GM21576 (cell line): ENCODE results near the gene TMEM250.
"Not testable (repeated sequence)": the region's sequence is repeated elsewhere in the genome, so short reads cannot be mapped to it uniquely, and the experiment has no call there.

Source experiments
- ATAC-seq: cut with Tn5 transposase; IDR thresholded peaks from one replicate; pipeline ENCODE4 v1.9.1; 2021; ENCODE audit warnings: mild to moderate bottlenecking, moderate library complexity; ENCODE audit not compliant: unreplicated experiment

The TMEM250 gene

DNA sequence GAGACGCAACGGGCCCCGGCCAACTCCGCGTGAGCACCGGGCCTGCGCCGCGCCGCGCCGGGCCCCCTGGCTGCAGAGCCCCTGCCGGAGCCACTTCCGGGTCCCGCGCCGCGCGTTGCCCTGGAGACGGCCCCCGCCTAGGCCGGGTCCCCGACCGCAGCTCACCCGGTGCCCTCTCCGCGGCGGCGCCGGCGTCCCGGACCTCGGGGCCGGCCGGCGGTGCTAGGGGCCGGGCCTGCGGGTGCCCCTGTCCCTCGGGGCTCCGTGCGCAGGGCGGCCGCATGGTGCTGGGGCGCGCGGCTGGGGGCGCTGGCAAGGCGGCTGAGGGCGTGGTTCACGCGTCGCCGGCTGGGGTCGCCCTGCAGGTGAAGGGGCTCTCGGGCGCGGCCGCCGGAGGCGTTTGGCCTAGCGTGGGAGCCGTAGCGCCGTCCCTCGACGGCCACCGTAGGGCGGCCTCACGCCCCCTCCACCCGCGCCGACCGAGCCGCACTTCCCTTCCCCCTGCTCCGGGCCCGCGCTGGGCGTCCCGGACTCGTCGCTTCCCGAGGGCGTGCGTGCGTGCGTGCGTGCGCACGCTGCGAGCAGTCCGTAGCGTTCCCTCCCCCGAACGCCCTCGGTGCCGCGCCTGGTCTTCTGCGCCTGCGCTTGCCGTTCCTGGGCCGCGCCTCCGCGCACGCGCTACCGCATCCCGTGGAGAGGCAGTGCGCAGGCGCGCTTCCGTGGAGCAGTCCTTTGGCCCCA lies at the start of gene TMEM250:
TMEM250 (minus strand) TSS at position 556 of the 741 bp plus-strand sequence. CDS start 1,975 bp downstream, outside the sequence.
- peak; percentile 60 for ATAC-seq

- no peak for ATAC-seq
Measured at GRCh38 chr9:136163248-136163850, 44.7 kb upstream of the TMEM250 start.

DNA sequence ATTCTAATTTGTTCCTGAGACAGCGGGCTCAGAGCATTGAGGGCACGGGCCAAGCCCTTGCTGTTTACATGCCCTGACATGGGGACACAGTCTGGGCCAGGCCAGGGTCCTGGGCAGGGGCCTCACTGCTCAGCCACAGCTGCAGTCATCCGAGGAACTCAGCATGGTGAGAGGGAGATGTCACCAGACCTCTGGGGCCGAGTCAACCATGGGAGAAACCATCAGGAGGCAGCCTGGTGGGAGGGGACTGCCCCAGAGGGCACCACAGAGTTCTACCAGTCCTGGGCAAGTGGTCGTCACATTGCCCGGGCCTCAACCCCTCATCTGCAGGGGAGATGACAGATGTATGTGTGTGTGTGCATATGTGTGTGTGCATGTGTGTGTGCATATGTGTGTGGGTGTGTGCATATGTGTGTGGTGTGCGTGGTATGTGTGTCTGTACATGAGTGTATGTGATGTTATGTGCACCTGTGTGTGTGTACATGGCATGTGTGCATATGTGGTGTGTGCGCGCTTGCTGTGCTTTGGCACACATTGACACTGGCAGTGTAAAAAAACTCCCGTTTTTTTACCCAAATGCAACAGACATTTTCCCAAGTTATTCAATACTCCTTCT lies 42.4 kb upstream of the TMEM250 start:
- no peak for ATAC-seq

- no peak for ATAC-seq
Measured at GRCh38 chr9:136160381-136160841, 41.7 kb upstream of the TMEM250 start.

GRCh38 chr9:136159851-136160250 lies 41.2 kb upstream of the TMEM250 start:
- no peak for ATAC-seq

GRCh38 chr9:136157477-136158265 lies 39.0 kb upstream of the TMEM250 start:
- ATAC-seq, result no peak

DNA sequence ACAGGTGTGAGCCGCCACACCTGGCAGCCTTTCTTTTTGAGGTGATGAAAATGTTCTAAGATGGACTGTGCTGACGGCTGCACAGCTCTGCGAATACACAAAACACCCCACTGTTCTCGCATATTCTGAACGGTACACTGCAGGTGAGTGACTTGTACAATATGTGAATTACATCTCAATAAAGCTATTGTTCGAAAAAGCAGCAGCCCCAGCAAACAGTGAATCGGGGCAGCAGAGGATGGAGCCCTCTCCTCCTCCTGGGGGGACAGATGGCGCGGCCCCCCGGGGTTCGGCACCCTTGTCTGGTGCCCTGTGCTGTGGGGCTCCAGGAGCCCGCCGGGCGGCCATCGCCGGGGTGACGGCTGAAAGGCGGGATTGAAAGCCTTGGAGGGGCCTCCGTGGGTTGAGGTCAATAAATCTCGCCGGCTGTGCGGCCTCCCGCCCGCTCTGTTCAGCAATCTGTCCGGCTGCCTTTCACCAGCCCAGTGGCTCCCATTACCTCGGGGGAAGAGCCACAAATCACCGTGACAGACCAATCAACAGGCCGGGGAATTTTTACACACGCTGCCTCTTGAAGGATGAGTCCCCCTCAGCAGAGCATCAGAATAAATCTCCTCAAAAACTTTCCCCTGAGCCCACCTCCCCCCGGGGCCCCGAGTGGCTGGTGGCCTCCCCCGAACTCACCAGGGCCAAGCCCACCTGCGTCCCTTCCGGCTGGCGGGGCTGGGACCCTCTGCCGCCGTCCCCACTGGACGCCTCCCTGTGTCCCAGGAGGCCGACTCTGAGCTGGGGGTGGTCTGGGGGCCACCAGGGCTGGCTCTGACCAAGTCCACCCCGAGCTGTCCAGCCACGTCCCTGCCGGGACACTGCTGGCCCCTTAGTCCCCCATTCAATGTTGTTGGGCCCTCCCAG lies 37.8 kb upstream of the TMEM250 start:
- ATAC-seq, result no peak

DNA sequence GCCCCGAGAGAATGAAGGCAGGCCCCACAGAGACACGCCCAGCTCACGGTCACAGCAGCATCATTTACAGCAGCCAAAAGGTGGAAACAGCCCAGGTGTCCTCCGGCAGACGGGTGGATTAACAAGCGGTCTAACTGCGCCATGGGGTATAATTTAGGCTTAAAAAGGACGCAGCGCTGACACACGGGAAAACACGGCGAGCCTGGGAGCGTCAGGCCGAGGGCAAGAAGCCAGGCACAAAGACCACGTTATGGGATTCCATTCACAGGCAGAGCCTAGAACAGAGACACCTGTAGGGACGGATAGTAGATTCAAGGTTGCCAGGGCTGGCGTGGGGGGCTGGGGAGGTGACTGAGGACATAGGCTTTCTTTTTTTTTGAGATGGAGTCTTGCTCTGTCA lies 36.9 kb upstream of the TMEM250 start:
- no peak for ATAC-seq

GRCh38 chr9:136154943-136155342 lies 36.3 kb upstream of the TMEM250 start:
- no peak for ATAC-seq

DNA sequence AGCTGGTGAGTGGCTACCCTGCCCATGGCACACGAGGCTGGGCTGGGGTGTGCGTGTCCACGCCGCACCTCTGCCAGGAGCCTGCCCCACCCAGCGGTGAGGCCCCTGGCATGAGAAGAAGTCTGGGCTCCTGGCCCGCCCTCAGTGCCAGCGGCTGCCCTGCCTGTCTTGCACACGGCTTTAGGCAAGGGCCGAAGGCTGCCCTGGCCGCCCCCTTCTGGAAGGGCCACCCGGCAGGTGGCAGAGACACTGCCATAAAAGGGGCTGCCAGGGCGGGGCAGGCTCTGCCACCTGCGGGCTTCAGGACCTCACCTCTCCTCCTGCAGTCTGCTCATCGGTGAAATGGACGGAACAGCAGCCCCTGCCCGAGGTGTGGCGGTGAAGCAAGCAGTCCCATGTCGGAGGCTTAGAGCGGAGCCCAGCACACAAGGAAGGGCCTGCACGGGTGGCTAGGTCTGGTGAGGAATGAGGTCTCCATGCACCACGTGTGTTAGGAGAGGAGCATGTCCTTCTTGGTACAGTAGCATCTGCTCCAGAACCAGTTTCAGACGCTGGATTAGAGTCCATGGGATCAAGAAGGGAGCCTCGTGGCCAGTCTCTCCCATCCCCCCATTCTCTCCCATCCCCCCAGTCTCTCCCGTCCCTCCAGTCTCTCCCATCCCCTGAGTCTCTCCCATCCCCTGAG lies 34.8 kb upstream of the TMEM250 start:
- no peak for ATAC-seq

GRCh38 chr9:136152931-136153330 lies 34.3 kb upstream of the TMEM250 start:
- ATAC-seq, result no peak

- ATAC-seq, result no peak
Measured at GRCh38 chr9:136152543-136152866, 33.8 kb upstream of the TMEM250 start.

- ATAC-seq, result no peak
Measured at GRCh38 chr9:136151848-136152542, 33.3 kb upstream of the TMEM250 start.

DNA sequence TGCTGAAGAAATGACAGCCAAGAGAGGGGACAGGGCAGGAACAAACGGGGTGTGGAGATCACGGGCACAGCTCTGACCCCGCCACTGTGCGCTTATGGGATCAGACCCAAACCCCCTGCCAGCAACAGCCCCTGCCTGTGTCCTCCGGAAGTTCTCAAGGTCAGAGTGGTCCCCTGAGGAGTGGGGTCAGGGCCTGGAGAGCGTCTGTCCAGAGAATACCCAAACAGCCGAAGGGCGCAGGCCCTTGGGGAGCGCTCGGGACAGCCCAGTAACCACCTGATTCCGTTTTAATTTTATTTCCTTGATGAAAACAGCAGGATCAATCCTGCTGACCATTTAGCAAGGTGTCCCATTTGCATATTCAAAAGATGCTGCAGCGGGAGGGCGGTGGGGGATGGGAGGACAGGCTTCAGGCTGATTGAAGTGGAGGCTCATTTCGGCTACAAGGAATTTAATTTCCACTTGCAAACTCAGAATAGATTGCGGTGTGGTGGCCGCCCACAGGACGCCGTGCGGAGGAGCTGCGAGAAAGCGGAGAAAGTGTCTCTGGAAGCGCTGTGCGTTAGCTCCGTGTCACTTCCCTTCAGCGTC lies 32.6 kb upstream of the TMEM250 start:
- ATAC-seq, result no peak

DNA sequence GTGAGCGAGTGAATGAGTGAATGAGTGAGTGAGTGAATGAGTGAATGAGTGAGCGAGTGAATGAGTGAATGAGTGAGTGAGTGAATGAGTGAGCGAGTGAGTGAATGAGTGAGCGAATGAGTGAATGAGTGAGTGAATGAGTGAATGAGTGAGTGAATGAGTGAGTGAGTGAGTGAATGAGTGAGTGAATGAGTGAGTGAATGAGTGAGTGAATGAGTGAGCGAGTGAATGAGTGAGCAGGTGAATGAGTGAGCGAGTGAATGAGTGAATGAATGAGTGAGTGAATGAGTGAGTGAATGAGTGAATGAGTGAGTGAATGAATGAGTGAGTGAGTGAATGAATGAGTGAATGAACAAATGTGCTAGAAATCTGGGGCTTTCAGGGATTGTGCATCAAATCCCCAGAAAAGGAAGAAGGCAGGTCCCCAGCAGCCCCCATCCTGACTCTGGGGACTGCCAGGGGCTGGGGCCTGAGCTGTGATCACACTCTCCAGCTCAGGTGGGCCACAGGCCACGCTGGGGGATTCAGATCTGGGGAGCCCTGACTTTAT lies 32.1 kb upstream of the TMEM250 start:
- not testable (repeated sequence) for ATAC-seq

GRCh38 chr9:136149853-136150252 lies 31.2 kb upstream of the TMEM250 start:
- ATAC-seq, result no peak

DNA sequence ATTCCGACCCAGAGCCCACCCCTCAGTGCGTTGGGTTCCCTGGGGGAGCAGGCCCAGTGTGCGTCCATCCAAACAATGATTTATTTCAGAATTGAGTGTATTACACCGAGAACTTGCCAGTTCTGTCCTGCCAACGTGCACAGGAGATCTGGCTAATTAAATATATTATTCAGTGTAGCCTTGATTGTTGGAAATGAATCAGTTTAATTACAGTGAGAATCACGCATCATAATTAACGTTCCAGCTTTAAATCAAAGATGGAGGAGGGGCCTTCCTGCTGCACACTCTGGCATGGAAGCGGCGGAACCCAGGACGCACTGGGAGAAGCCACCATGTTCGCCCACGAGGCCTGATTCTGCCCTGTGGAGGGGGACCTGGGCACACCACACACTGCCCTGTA lies 30.7 kb upstream of the TMEM250 start:
- no peak for ATAC-seq

DNA sequence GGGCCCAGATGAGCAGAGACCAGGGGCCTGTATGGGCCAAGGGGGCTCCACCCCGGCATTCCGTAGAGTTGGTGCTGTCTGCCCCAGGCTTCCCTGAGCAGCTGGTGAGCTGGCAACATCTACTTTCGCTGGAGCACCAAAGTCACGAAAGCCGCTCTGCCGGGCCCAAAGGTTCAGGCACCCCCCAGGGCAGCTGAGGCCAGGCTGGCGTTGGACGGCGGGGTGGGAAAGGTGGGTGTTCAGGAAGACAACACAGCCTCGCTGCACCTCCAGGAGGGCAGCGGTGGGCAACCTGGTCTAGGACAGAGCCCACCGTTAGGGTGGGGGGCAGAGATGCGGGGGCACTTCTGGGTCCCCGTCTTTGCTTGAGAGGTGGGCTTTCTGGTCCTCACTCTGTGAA lies 30.1 kb upstream of the TMEM250 start:
- no peak for ATAC-seq
